ENCODE measurements around the gene IER5L.
"Not testable (repeated sequence)": the region's sequence is repeated elsewhere in the genome, so short reads cannot be mapped to it uniquely, and the experiment has no call there.

Gene IER5L

GRCh38 chr9:129194221-129194620, 16.2 kb upstream of the IER5L start:
- H2AFZ ChIP-seq (ENCODE audit: low read length): no peak overlapping the region
- H3K9ac ChIP-seq (ENCODE audit: low read length): no peak overlapping the region
- no peaks in the 10 kb centered on the region for H3K36me3 ChIP-seq (ENCODE audit: insufficient read depth, low read length)
- H3K9me3 ChIP-seq (ENCODE audit: low read length): 0 out of 2 replicates have a peak, but pooled peaks cover 3% of the 10 kb centered on the region
- peaks cover 8% of the 10 kb centered on the region; the same call in 1 of the 2 replicates for H3K27me3 ChIP-seq (ENCODE audit: insufficient read depth, low read length)
- H3K4me1 ChIP-seq (ENCODE audit: insufficient read depth, low read length, severe bottlenecking): no peaks in the 10 kb centered on the region
- no peak overlapping the region for H3K27ac ChIP-seq (ENCODE audit: low read depth, low read length, poor library complexity, severe bottlenecking)
- no peaks in the 10 kb centered on the region for H4K20me1 ChIP-seq (ENCODE audit: insufficient read depth, low read length)
- no peaks in the 10 kb centered on the region for H3K79me2 ChIP-seq (ENCODE audit: insufficient read depth, low read length)
- no peak overlapping the region for H3K4me3 ChIP-seq (ENCODE audit: low read depth, low read length, poor library complexity, severe bottlenecking)
- H3F3A ChIP-seq (ENCODE audit: insufficient read depth, low read length): no peaks in the 10 kb centered on the region
- TF ChIP-seq EZH2 (IDR thresholded peaks at IDR 0.05; ENCODE audit: borderline replicate concordance, low read length) (no peak), CTCF (IDR thresholded peaks at IDR 0.05; ENCODE audit: low read length) (no peak)
- no peaks in the 10 kb centered on the region for H3K9me2 ChIP-seq (ENCODE audit: low read depth, low read length)
- no peak overlapping the region for H3K4me2 ChIP-seq (ENCODE audit: low read length)

GRCh38 chr9:129193655-129194054, 15.6 kb upstream of the IER5L start:
- H3K4me2 ChIP-seq (ENCODE audit: low read length): no peak overlapping the region
- no peak overlapping the region for H3K4me3 ChIP-seq (ENCODE audit: low read depth, low read length, poor library complexity, severe bottlenecking)
- H3K9ac ChIP-seq (ENCODE audit: low read length): no peak overlapping the region
- H4K20me1 ChIP-seq (ENCODE audit: insufficient read depth, low read length): no peaks in the 10 kb centered on the region
- no peaks in the 10 kb centered on the region for H3K79me2 ChIP-seq (ENCODE audit: insufficient read depth, low read length)
- no peaks in the 10 kb centered on the region for H3K4me1 ChIP-seq (ENCODE audit: insufficient read depth, low read length, severe bottlenecking)
- H3K36me3 ChIP-seq (ENCODE audit: insufficient read depth, low read length): no peaks in the 10 kb centered on the region
- TF ChIP-seq CTCF (IDR thresholded peaks at IDR 0.05; ENCODE audit: low read length) (no peak), EZH2 (IDR thresholded peaks at IDR 0.05; ENCODE audit: borderline replicate concordance, low read length) (no peak)
- no peaks in the 10 kb centered on the region for H3F3A ChIP-seq (ENCODE audit: insufficient read depth, low read length)
- H2AFZ ChIP-seq (ENCODE audit: low read length): no peak overlapping the region
- H3K9me3 ChIP-seq (ENCODE audit: low read length): 0 out of 2 replicates have a peak, but pooled peaks cover 3% of the 10 kb centered on the region
- H3K27ac ChIP-seq (ENCODE audit: low read depth, low read length, poor library complexity, severe bottlenecking): no peak overlapping the region
- H3K27me3 ChIP-seq (ENCODE audit: insufficient read depth, low read length): peaks cover 8% of the 10 kb centered on the region; the same call in 1 of the 2 replicates
- H3K9me2 ChIP-seq (ENCODE audit: low read depth, low read length): no peaks in the 10 kb centered on the region

- no peak overlapping the region for H3K4me3 ChIP-seq (ENCODE audit: low read depth, low read length, poor library complexity, severe bottlenecking)
- H3K9me2 ChIP-seq (ENCODE audit: low read depth, low read length): no peaks in the 10 kb centered on the region
- TF ChIP-seq EZH2 (IDR thresholded peaks at IDR 0.05; ENCODE audit: borderline replicate concordance, low read length): no peak
- TF ChIP-seq CTCF (IDR thresholded peaks at IDR 0.05; ENCODE audit: low read length): no peak
- H4K20me1 ChIP-seq (ENCODE audit: insufficient read depth, low read length): no peaks in the 10 kb centered on the region
- no peak overlapping the region for H3K27ac ChIP-seq (ENCODE audit: low read depth, low read length, poor library complexity, severe bottlenecking)
- H3K36me3 ChIP-seq (ENCODE audit: insufficient read depth, low read length): no peaks in the 10 kb centered on the region; the same call in 1 of the 2 replicates
- H3K9me3 ChIP-seq (ENCODE audit: low read length): peaks cover 9% of the 10 kb centered on the region; the same call in 1 of the 2 replicates
- peaks cover 23% of the 10 kb centered on the region for H3K27me3 ChIP-seq (ENCODE audit: insufficient read depth, low read length)
- no peak overlapping the region for H3K9ac ChIP-seq (ENCODE audit: low read length)
- no peaks in the 10 kb centered on the region for H3K4me1 ChIP-seq (ENCODE audit: insufficient read depth, low read length, severe bottlenecking)
- H3F3A ChIP-seq (ENCODE audit: insufficient read depth, low read length): no peaks in the 10 kb centered on the region
- H3K4me2 ChIP-seq (ENCODE audit: low read length): no peak overlapping the region
- H3K79me2 ChIP-seq (ENCODE audit: insufficient read depth, low read length): no peaks in the 10 kb centered on the region
- no peak overlapping the region for H2AFZ ChIP-seq (ENCODE audit: low read length)
Measured at GRCh38 chr9:129191234-129191633, 13.2 kb upstream of the IER5L start.

GRCh38 chr9:129189971-129190370, 11.9 kb upstream of the IER5L start:
- H3F3A ChIP-seq (ENCODE audit: insufficient read depth, low read length); H4K20me1 ChIP-seq (ENCODE audit: insufficient read depth, low read length); H2AFZ ChIP-seq (ENCODE audit: low read length); H3K4me3 ChIP-seq (ENCODE audit: low read depth, low read length, poor library complexity, severe bottlenecking); H3K9me2 ChIP-seq (ENCODE audit: low read depth, low read length); H3K9ac ChIP-seq (ENCODE audit: low read length); H3K36me3 ChIP-seq (ENCODE audit: insufficient read depth, low read length); H3K79me2 ChIP-seq (ENCODE audit: insufficient read depth, low read length); H3K27ac ChIP-seq (ENCODE audit: low read depth, low read length, poor library complexity, severe bottlenecking); H3K9me3 ChIP-seq (ENCODE audit: low read length); H3K4me2 ChIP-seq (ENCODE audit: low read length); H3K4me1 ChIP-seq (ENCODE audit: insufficient read depth, low read length, severe bottlenecking): not testable (repeated sequence)
- peaks cover 20% of the 10 kb centered on the region for H3K27me3 ChIP-seq (ENCODE audit: insufficient read depth, low read length)
